NCI-H2171 treated with DMSO at 0.1 percent for 48 hours (cell line): Measurements from ENCODE around the gene LRRC49.
"Not testable (repeated sequence)": the region's sequence is repeated elsewhere in the genome, so short reads cannot be mapped to it uniquely, and the experiment has no call there.

Experiments used
- DNase-seq: peaks from one replicate; lab custom pipeline; 2025; lab: John Stamatoyannopoulos, UW

The LRRC49 gene

DNA sequence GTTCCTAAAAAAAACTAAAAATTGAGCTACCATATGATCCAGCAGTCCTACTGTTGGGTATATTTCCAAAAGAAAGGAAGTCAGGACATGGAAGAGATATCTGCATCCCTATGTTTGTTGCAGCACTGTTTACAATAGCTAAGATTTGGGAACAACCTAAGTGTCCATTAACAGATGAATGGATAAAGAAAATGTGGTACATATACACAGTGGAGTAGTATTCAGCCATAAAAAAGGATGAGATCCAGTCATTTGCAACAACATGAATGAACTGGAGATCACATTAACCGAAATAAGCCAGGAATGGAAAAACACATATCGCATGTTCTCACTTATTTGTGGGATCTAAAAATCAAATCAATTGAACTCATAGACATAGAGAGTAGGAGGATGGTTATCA lies 29.5 kb downstream of the LRRC49 start:
- no peak for DNase-seq

DNA sequence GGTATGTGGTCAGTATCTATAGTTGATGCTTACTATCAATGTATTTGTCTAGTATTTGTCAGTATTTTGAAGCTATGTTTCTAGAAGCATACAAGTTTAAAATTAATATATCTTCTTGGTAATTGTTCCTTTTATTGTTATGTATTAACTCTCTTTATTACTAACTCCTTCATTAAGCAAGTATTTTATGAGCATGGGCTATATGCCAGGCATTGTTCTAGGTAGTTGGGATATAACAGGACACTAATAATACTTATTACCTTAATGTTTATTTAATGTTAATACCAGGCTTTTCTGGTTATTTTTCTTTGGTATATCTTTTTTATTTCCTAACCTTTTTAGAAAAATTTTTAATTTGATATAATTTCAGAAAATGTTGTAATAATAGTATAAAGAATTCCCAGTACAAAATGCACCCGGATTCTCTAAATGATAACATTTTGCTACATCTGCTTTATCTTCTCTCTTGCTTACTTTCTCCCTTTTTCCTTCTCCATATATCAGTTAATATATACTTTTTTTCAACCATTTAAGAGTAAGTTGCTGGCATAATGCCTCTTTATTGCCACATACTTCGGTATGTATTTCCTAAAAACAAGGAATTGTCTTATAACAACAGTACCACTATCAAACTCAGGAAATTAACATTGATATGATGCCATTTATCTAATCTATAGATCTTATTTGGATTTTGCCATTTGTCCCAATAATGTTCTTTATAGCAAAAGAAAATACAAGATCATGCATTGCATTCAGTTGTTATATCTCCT lies 30.9 kb downstream of the LRRC49 start:
- DNase-seq = no peak

DNA sequence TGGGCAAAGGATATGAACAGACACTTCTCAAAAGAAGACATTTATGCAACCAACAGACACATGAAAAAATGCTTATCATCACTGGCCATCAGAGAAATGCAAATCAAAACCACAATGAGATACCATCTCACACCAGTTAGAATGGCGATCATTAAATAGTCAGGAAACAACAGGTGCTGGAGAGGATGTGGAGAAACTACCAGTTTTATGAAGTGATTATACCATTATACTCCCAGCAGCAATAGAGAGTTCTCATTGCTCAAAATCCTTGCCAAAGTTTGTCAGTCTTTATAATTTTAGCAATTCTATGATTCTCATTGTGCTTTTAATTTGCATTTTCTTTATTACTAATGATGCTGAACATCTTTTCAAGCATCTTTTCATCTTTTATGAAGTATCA lies 34.3 kb downstream of the LRRC49 start:
- DNase-seq = not testable (repeated sequence)

DNA sequence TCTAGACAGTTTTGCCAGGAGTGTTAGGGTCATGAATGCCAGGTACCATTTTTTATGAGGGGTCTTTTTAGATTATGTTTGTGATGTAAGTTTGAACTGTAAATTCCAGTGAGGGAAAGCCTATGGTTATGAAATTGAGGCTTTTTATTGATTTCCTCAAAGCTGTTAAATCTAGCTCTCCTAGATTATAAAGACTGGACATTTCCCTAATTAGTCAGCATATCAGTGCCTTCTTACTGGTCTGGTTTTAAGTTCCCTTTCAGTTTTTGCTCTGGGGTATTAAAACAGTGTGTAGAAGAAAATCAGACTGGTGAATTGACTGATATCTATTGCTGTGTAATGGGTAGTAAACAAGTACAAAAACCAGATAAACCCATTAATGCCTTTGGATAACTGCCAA lies 39.2 kb downstream of the LRRC49 start:
- DNase-seq = no peak

DNA sequence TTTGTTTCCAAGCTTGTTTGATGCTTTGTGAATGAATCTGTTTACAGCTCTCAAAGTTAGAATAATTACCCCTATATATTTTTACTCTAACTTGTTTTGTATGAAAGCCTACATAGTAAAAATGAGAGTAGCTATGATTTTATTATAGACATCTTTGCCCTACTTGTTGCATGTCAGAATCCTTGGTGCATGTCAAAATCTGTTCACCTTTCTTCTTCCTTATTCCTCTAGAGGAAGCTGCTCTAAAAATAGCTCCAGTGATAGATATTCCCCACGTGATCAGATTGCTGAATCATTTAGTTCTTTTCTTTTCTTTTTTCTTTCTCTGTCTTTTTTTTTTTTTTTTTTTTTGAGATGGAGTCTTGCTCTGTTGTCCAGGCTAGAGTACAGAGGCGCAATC lies 39.8 kb downstream of the LRRC49 start:
- DNase-seq = no peak

DNA sequence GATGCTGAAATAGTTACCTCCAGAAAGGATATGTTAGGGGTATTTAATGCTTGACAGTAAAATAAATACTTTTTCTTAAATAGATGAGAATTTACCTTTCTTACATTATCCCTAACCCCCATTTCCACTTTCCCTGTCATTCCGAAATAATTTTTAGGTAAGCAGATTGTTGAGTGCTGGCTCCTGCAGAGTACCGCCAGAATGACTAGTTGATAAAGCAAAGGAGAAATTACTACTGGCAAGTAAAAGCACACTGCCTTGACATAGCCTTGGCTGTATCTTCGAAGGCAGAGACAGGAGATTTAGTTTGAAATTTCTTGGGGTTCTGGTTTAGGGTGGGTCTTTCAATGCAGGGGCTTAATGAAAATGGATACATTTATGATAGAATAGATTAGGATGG lies 40.8 kb downstream of the LRRC49 start:
- no peak for DNase-seq

DNA sequence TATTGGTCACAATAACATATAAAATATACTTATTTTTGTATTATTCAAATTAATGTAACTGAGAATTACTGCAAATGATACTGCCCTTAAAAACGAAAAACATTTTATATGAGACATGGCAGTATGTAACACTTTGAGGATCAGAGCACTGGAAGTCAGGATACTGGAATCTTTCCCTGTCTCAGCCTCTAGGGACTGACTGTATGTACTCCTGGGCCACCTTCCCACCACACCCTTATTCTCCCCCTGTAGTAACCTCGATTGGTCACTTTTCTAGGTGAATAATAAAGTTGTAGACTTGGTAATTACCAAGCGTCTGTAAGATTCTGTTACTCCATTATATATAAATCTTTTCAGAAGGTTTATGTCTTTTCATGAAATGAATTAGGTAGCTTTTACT lies 43.0 kb downstream of the LRRC49 start:
- no peak for DNase-seq

DNA sequence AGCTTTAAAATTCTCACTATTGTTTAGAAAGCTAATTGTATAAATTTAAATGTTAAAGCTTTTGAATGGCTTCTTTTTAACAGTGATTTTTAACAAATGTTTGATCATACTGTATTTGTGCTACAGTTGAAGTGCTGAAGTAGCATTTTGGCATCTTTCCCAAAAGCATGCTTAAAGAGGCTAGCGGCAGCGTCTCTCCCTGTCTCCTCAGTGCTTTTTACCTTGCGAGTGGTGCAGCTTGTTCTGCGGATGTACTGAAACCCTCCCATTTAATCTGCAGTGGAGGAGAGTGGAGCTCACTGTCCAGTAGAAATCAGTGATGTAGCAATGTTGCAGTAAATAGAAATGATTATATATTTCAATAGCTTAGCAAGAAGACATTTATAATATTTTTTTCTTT lies 43.7 kb downstream of the LRRC49 start:
- DNase-seq = peak; percentile 67

DNA sequence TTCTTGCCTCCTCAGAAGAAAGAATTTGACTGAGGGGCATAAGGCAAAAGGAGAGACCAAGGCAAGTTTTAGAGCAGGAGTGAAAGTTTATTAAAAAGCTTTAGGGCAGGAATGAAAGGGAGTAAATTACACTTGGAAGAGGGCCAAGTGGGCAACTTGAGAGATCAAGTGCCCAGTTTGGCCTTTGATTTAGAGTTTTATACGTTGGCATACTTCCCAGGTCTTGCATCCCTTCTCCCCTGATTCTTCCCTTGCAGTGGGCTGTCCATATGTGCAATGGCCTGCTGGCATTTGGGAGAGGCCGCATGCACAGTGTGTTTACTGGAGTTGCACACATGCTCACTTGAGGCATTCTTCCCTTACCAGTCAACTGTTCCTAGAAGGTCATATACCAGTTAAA lies 50.7 kb downstream of the LRRC49 start:
- DNase-seq = not testable (repeated sequence)

DNA sequence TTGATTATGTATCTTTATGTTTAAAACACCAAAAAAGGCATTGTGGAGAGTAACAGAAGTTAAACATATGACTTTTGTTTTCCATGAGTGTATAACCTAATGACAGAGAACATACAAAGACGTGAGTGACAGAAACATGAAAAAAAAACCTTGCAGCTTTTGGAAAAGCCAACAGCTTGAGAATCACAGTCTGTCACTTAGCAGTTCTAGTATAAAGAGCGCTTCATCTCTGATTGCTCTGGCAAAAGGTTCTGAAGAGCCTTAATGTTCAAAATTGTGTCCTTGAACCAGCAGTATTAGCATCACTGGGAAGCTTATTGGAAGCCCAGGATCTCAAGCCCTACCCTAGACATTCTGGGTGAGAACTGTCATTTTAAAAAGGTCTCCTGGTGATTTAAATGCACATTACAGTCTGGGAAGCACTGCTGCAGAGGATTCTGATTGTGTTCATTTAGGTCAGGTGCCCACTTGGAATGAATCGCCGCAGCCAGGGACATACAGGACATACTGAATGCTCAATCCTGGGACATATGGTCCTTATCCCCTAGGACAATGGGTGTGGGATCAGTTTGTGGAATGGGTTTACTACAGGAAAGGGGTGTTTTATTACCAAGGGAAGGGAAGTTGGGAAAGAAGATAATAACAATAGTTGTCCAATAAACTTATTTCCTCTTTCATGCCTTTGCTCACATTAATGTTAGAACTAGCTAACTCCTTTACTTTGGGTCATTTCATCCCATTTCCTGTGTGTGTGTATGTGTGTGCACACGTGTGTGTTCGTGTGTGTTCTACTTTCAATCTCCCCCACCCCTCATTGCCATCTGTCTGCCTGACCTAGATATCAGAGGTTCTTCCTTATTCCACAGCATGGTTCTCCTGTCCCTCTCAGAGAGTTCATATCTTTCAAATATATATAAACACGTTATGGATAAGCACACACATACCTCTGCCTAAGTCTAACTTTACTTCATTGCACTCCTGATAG lies 55.0 kb downstream of the LRRC49 start:
- DNase-seq = no peak

DNA sequence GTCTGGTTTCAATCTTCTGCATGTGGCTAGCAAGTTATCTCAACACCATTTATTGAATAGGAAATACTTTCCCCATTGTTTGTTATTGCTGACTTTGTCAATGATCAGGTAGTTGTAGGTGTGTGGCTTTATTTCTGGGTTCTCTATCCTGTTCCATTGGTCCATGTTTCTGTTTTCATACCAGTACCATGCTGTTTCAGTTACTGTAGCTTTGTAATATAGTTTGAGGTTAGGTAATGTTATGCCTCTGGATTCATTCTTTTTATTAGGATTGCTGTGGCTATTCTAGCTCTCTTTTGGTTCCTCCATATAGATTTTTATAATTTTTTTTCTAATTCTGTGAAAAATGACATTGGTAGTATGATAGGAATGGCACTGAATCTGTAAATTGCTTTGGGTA lies 58.3 kb downstream of the LRRC49 start:
- no peak for DNase-seq

DNA sequence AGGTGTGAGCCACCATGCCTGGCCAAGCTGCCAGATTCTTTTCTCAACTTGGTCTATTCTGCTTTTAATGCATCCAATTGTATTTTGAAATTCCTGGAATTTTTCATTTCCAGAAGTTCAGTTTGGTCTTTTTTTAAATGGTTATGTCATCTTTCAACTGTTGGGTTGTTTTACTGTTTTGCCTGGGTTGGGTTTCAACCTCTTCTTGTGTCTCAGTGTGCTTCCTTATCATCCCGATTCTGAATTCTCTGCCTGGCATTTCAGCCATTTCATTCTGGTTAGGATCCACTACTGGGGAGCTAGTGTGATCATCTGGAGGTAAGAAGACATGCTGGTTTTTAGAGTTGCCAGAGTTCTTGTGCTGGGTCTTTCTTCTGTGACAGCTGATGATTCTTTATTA lies 61.5 kb downstream of the LRRC49 start:
- no peak for DNase-seq

DNA sequence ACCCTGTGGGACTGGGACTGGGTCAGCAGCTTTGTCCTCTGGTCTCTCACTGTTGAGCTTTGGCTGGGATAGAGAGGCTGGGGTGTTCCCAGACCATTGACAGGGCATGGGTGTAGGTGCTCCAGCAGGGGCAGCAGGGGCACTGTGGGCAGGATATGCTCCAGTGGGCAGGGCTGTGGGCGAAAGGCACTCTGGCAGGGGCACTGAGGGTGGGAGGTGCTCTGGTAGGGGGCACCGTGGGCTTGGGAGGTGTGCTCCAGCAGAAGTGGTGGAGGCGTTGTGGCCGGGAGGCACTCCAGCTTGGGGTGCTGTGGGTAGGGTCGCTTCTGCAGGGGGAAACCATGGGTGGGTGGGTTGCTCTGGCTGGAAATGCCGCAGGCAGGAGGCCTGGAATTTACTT lies 62.1 kb downstream of the LRRC49 start:
- DNase-seq = no peak

DNA sequence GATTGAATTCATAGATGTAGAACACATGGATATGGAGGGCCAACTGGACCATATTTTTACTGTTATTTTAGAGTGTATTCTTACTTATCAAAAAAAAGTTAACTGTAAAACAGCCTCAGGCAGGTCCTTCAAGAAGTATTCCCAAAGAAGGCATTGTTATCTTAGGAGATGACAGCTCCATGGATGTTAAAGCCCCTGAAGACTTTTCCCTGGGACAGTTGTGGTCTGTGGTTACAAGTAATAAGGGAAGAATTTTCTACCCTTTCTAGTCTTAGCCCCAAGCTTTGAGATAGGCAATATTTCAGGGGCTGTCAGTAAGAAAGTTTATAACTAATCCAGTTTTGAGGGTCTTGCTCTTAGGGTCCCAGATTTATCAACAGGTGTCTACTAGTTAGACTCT lies 62.5 kb downstream of the LRRC49 start:
- DNase-seq = no peak

DNA sequence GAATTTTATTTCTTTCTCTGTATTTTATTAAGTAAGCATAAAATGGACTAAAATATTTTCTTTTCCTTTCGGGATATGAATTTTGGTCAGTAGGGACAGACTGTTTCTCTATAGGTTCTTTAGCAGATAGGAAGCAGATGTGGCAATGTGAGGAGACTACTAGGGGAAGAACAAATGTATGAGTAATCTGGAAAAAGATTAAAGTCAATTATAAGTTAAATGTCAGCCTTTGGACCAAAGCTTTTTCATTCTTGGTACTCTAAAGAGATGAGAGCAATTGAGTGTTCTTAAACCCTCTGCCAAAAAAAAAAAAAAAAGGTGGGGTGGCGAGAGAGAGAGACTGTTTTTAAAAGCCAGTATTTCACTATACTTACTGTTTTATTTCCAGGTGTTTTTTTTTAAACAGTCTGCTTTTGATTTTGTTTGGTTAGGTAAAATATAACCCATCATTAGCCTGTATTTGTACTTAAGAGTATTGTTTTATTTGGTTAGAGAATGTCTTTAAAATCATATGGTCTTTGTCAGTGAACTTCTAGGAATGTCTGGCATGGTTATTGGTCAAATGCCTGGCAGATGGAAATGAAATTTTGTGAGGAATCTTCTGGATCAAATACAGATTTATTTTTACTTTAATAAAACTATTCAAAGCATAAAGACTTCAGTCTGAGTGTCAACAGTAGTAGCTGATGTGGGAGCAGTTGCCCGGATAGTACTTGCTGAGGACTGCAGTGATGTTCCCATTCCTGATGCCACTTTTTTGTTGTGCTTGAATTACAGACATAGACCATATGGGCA lies 63.8 kb downstream of the LRRC49 start:
- DNase-seq = no peak

DNA sequence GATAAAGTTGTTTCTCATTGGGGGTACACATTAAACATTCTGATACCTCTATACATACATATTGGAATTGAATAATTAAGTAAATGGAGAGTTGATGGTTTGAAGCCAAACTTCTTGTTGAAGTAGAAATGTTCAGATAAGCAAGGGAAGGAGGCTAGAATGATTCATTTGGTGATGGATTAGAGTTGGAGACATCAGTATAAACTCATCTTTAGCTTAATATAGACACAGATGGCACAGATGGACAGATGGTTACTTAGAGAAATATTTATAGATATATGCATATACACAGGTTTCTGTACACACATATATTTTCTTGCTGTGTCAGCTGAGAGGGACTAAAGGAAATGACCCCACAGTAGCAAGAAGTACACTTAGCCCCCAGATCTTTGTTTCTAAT lies 69.5 kb downstream of the LRRC49 start:
- DNase-seq = no peak

DNA sequence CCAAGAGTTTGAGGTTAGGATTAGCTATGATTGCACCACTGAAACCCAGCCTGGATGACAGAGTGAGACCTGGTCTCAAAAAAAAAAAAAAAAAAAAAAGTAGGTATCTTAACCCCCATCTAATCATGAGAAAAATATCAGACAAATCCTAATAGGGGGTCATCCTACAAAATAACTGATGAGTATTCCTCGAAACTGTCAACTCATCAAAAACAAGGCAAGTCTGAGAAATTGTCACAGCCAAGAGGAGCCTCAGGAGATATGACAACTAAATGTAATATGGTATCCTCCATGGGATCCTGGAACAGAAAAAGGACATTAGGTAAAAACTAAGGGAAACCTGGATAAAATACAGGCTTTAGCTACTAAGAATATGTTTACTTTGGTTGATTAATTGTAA lies 70.6 kb downstream of the LRRC49 start:
- no peak for DNase-seq

DNA sequence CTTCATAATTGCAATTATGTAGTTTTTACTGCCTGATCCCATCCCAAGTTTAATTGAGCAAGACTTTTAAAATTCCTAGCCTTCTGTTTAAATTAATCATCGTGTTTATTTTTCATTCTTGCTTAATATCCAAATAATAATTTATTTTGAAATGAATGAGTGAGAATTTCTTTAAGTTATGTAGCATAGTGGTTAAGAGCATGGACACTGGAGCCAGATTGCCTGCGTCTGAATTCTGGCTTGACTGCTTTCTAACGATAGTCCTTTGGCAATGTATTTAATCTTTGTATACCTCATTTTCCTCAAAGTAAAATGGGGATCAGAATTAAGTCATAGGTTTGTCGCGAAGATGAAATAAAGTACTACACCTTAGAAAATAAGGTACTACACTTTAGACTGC lies 71.4 kb downstream of the LRRC49 start:
- no peak for DNase-seq

DNA sequence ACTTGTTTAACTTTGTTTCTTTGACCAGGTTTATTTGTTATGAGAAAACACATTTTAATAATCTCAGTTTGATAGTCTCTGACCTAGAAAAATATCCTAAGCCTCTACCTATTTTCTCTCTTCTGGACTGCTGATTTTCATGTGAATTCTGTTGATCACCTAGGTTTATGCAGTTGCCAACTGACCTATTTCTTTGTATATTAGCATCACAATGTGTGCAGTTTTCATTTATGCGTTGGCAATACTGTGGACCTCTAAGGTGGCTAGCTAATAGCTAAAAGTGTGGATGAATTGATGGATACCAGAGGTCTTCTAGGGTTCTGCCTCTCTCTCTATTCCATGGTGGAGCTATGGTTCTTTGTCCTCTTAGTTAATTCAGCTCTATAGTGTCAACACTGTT lies 72.1 kb downstream of the LRRC49 start:
- no peak for DNase-seq

DNA sequence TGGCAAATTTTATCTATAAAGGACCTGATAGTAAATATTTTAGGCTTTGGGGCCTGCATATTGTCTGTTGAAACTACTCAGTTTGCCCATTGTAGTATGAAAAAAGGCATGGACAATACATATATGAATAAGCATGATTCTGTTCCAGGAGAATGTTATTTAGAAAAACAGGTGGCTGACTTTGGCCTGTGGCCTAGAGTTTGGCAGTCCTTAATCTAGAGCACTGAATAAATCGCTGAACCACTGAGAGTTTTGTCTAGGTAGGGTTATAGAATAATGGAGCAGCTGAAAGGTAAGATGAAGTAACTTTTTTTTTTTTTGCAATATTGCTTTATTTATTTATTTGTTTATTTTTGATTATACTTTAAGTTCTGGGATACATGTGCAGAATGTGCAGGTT lies 75.0 kb downstream of the LRRC49 start:
- DNase-seq = no peak

DNA sequence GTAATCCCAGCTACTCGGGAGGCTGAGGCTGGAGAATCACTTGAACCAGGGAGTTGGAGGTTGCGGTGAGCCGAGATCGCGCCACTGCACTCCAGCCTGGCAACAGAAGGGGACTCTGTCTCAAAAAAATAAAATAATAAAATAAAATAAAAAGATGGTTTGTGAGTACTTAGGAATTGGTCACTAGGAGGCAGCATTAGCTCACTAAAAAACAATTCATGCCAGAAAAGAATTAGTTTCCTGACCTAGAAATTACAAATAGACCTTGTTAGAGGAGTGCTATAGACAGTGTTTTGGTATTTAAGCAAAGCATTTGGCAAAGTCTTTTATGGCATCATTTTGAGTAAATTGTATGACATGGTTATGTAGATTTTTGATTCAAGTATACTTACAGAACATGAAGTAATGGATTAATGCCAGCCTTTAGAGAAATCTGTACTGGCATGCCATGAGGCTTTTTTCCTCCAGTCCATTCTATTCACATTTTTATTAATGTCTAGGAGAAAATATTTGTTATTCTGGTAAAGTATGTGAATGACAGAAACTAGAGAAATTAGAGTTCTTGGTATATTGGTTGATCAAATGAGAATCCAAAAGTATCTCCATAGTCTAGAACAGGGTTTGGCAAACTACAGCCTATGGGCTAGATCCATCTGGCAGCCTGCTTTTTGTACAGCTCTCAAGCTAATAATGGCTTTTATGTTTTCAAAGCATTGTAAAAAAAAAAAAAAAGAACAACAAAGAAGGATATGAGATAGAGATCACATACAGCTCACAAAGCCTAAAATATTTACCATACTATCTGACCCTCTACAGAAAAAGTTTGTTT lies 81.6 kb downstream of the LRRC49 start:
- DNase-seq = no peak

DNA sequence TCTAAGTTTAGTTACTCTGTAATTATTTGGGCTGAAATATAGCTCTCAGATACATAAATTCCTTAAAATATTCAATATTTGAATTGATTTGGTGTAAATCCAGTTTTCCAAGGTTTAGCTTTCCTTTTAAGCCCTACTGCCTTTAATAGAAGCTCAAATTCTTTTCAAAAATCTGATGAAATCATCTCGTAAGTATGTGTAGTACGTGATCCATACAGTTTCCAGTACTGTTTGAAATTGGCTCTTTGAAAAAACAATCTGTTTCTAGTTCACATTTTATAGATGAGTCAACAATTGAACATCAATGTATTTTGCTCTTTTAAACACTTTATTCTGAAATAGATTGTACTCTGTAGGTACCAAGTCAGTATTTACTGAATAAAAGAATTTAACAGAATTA lies 84.2 kb downstream of the LRRC49 start:
- DNase-seq = no peak
